Ishikawa (cell line): ENCODE measurements around the gene HINT2.

Source experiments
- CEBPB ChIP-seq: IDR thresholded peaks from 2 replicates; pipeline ENCODE4 v1.6.1; 2012
- CREB1 ChIP-seq: IDR thresholded peaks from 2 replicates; pipeline ENCODE4 v1.6.1; 2012; ENCODE audit warnings: low read depth
- EGR1 ChIP-seq: IDR thresholded peaks from 2 replicates; pipeline ENCODE4 v1.6.1; 2012
- EP300 ChIP-seq: IDR thresholded peaks from 2 replicates; pipeline ENCODE4 v1.6.1; 2012; ENCODE audit warnings: borderline replicate concordance
- FOXM1 ChIP-seq: IDR thresholded peaks from 2 replicates; pipeline ENCODE4 v1.6.1; 2012; ENCODE audit warnings: low read depth, borderline replicate concordance
- MAX ChIP-seq: IDR thresholded peaks from 2 replicates; pipeline ENCODE4 v1.6.1; 2012
- NFIC ChIP-seq: IDR thresholded peaks from 2 replicates; pipeline ENCODE4 v1.6.1; 2012
- RAD21 ChIP-seq: IDR thresholded peaks from 2 replicates; pipeline ENCODE4 v1.6.1; 2012; ENCODE audit warnings: low read depth
- REST ChIP-seq: IDR thresholded peaks from 2 replicates; pipeline ENCODE4 v1.6.1; 2012; ENCODE audit warnings: low read depth, mild to moderate bottlenecking
- TAF1 ChIP-seq: IDR thresholded peaks from 2 replicates; pipeline ENCODE4 v1.6.1; 2012; ENCODE audit warnings: low read depth, mild to moderate bottlenecking
- TCF12 ChIP-seq: IDR thresholded peaks from 2 replicates; pipeline ENCODE4 v1.6.1; 2012; ENCODE audit warnings: low read depth
- TEAD4 ChIP-seq: IDR thresholded peaks from 2 replicates; pipeline ENCODE4 v1.6.1; 2012
- USF1 ChIP-seq: IDR thresholded peaks from 2 replicates; pipeline ENCODE4 v1.6.1; 2012
- YY1 ChIP-seq: IDR thresholded peaks from 2 replicates; pipeline ENCODE4 v1.6.1; 2012; ENCODE audit warnings: low read depth
- ZBTB7A ChIP-seq: IDR thresholded peaks from 2 replicates; pipeline ENCODE4 v1.6.1; 2012; ENCODE audit warnings: low read depth

Gene HINT2

GRCh38 chr9:35829084-35829763 is 14.4 kb upstream of the HINT2 start, which contains the start of gene TMEM8B:
TMEM8B (plus strand) TSS chr9:35829228; CDS start chr9:35829448, 220 bp downstream.
- TF ChIP-seq CREB1 (peak; percentile 57; the same call in 1 of the 2 replicates), MAX (no peak), YY1 (no peak), RAD21 (no peak), TCF12 (no peak), ZBTB7A (peak; percentile 88; the same call in 1 of the 2 replicates)

GRCh38 chr9:35828716-35829083 is 13.9 kb upstream of the HINT2 start, which contains the start of gene FAM221B:
FAM221B (minus strand) TSS chr9:35828732; CDS start chr9:35826161, 2,571 bp downstream.
- no peak for TF ChIP-seq TCF12
- TF ChIP-seq RAD21: no peak
- no peak for TF ChIP-seq CEBPB
- 0 out of 2 replicates have a peak, but pooled peaks have one; percentile 39 for TF ChIP-seq ZBTB7A
- TF ChIP-seq NFIC: no peak
- TF ChIP-seq FOXM1: no peak

GRCh38 chr9:35827486-35827885 is 12.6 kb upstream of the HINT2 start:
- TF ChIP-seq USF1 (no peak), NFIC (no peak), TEAD4 (no peak), CREB1 (no peak)

GRCh38 chr9:35826071-35826701 is 11.3 kb upstream of the HINT2 start:
- peak; percentile 36 for TF ChIP-seq RAD21
- no peak for TF ChIP-seq TEAD4
- TF ChIP-seq FOXM1: no peak

- TF ChIP-seq TAF1 (no peak), CREB1 (no peak)
Measured at GRCh38 chr9:35822926-35823325, 8.1 kb upstream of the HINT2 start.

GRCh38 chr9:35820076-35820475 is 5.2 kb upstream of the HINT2 start:
- no peak for TF ChIP-seq MAX
- no peak for TF ChIP-seq TEAD4
- no peak for TF ChIP-seq EP300
- no peak for TF ChIP-seq CEBPB
- TF ChIP-seq ZBTB7A: no peak
- no peak for TF ChIP-seq REST
- no peak for TF ChIP-seq FOXM1
- TF ChIP-seq YY1: no peak
- no peak for TF ChIP-seq CREB1
- TF ChIP-seq NFIC: no peak

- TF ChIP-seq FOXM1: no peak
- no peak for TF ChIP-seq ZBTB7A
- no peak for TF ChIP-seq YY1
- TF ChIP-seq RAD21: no peak
- no peak for TF ChIP-seq TCF12
- TF ChIP-seq MAX: no peak
- no peak for TF ChIP-seq CREB1
- no peak for TF ChIP-seq EGR1
- no peak for TF ChIP-seq NFIC
- TF ChIP-seq EP300: no peak
- TF ChIP-seq TAF1: no peak
- TF ChIP-seq USF1: no peak
Measured at GRCh38 chr9:35818341-35818740, 3.5 kb upstream of the HINT2 start.

- TF ChIP-seq TCF12 (no peak), EGR1 (no peak), FOXM1 (no peak), MAX (no peak), TAF1 (no peak), EP300 (no peak), CEBPB (no peak), YY1 (no peak), REST (no peak), TEAD4 (no peak), RAD21 (no peak), USF1 (no peak), NFIC (no peak)
Measured at GRCh38 chr9:35816708-35817107, 1.9 kb upstream of the HINT2 start.
